NCI-H82 treated with DMSO at 0.1 percent for 48 hours (cell line): ENCODE data around the gene RERE.
A peak's percentile ranks its signal among the peaks of the same experiment; 100 is the strongest.
"Not testable (repeated sequence)": the region's sequence is repeated elsewhere in the genome, so short reads cannot be mapped to it uniquely, and the experiment has no call there.

Source experiments
- DNase-seq: peaks from one replicate; lab custom pipeline; 2025; ENCODE audit not compliant: unreplicated experiment; lab: John Stamatoyannopoulos, UW

RERE gene

DNA sequence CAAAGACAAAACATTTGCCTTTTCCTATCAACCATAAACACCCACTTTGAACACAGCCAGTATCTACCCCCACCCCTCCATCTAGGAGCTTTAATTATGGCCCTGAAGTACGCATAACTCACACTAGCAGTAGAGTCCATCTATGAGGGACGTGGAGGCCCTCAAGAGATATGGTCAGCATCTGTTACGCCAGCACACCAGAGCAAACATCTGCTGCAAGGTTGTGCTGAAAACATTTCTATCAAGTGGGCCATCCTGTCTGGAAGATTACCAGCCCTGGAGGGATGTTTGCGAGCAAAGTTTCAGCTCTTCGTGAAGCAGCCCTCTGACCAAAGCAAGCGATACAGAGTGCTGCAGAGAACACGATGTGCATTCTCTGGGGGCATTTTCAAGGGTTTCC, 424.9 kb downstream of the RERE start:
- no peak for DNase-seq

DNA sequence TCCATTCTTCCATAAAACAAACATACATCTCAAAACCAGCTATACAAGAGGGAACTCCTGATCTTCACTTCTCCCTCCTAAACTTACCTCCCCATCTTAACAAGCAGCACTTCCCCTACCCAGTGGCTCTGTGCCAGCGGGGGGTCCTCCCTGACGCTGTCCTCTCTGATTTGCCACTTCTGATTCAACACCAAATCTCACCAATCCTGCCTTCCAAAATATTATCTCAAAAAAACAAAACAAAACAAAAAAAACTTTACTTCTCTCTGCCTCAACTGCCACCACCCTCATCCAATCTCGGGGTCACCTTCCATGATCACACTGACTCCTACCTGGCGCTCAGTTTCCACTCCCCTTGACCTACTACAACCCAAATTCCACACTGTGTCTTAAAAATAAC, 426.7 kb downstream of the RERE start:
- no peak for DNase-seq

DNA sequence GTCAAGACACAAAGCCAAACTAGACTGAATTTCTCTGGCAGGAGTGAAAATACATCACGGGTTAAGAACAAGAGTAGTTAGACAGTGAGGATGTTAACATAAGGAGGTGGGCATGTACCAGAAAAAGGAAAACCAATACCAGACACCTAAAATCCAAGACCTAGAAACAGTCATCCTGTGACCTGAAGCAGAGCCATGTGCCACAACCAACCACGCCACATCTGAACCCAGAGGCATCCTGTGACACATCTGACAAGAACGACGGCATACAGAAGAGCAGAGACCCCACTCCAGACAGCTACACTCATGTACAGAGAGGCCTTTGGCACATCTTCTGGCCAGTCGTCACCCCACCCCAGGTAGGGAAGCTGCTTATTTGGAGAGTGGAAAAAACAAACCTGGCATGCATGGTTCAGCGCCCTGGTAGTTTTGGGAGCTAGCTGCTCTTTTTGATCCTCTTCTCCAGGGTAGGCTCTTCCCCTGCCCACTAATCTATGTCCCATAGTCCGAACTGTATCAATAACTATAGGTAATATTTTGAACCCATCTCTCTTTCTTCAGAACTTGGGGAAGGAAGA, 427.4 kb downstream of the RERE start:
- no peak for DNase-seq

DNA sequence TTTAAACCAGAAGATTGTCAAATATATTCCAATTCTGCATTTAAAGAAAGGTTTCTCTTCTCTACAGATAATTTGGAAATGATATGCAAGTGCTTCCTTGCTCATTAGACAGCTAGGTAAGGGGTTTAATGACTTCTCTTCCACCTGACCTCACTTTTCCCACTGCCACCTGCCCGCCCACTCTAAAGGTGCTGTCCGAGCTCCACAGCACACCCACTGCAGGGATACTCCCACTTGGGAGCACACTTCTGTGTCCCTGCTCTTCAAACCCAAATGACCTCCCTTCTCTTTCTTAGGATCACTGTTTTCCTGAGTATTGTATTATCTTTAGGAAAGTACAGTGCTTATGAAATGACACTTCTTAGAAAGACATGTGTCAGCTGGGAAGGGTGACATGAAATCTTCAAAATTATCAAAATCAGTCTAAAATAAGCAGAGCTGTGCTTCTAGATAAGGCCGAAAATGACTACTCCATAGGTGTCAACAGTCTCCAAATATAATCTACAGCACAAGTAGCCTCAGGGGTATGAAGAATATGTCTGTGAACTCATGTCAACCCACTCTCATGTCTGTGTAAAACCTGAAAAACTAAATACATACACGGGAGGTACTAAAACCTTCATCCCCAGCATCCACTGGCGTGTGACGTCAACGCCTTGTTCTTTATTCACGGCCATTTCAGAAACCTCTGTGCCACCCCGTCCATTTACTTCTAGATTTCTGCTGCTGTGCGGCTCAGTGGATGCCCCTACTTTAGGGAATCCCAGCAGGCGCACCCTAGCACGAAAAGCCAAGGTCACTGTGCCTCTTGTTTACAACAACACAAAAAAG, 428.5 kb downstream of the RERE start:
- no peak for DNase-seq

DNA sequence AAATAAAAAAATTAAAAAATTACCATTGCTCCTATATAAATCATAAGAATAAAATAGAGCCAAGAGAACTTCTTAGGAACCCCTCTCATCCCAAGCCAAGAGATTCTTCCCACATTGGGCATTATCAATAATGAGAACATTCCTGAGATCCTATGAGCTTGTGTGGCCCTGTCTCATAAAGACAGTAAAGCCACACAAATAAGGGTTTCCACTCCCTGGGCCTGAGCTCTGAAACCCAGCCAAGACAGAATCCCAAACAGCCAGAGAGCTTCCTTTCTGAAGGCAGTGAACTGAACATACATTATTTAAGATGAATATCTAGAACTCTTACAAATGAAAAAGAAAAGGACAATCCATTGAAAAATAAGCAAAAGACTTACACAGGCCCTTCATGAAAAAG, 431.2 kb downstream of the RERE start:
- DNase-seq, result no peak

DNA sequence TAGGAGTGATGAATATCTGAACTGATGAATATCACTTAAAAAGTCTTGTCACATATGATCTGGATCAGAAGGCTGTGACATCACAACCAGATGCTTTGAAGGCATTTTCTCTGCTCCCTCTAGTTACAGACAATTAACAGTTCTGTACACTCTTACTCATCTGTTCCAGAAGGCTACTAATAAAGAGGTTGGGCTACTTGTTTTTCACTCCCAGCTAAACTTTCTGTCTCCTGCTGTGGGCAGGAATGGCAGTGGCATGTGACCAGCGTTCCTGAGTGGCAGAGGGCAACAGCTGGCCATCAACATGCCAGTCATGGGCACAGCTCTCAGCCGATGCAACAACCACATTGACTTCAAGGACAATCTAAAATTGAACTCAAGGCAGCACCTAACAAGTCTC, 432.9 kb downstream of the RERE start:
- no peak for DNase-seq

DNA sequence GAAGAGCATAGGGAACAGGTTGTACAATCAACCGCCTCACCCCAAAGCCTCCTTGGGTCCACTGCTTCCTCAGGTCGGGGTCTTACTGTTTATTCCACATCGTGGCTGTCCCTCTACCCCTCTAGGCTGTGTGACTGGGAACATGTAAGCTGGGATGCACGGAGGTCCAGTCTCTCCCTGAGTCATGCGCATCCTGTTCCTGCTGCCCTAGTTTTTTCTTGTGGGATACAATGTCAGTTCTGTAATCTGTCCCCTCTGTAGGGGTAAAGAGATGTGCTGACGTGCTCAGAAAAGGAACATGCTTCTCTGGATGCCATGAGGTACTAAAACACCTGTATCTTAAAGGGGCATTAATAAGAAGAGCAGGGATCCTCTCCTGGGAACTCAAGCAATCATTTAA, 433.4 kb downstream of the RERE start:
- no peak for DNase-seq

DNA sequence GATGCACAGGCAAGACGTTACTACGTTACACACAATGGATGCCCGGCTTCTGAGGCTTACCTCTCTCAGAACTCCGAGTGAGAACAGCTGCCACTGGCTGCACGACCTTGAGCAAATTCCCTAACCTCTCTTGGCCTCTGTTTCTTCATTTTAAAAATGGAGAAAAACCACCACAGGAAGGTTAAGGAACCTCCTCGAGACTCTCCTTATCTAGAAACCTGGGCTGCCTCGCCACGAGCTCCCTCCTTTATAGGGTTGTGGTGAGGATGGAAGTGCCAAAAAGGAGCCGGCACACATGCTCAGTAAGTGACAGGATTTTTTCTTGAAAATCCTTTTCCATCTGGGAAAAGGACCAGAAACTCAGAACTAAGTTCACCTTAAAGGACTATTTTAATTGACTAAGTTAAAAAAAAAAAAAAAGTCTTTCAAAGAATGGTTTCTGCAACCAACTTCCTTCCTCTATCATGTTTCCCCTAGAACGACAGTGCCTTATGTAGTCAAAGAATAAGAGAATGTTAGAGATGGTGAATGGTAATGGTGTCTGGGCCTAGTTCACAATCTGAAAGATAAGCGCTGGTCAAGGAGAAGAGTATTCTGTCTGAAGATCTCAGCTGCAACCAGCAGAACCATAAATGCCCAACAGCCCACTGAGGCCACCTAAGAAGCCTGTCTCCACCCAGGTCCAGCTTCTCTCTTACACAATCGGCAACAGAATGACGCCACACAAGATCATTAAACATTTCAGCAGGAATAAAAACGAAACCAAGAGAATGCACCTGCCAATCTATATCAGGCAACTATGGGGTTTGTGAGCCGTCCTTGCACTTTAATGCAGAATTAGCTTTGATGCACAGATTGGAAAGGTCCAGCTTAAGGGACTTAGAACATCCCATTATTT, 434.6 kb downstream of the RERE start:
- DNase-seq, result no peak

DNA sequence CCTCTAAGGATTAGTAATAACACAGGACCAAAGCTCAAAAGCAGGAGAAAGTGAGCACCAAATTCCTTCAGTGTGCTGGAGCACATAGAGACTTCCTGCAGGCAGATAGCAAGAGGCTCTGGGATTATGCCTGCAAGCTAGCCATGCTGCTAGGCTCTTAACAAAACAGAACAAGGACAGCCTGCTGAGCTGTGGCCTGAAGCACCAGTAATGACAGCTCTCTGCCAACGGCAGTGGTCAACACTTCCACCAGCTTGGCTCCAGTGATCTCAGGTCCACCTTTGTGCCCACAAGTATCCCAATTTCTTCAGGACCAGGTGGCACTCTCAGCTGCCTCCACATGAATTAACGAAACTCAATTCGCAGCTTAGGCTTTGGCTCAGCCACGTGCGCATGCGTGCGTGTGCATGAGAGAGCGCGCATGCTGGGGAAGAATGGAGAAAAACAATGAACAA, 435.4 kb downstream of the RERE start:
- DNase-seq, result no peak

DNA sequence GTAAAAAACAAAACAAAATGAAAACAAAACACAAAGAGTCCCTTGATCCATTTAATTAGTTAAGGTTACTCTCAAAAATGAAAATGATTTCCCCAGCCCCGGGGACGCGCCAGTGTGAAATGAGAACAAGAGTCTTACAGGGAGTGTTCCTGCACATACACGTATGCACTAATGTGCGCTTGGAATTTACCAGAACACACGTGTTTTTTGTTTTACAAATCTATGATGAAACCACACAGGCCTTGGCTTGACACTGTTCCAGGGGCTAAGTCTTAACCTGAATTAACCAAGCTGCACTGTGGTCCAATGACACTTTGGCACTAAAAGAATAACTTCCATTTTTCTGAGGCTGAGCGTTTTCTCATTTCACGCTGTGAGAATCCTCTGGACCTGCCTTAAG, 435.8 kb downstream of the RERE start:
- no peak for DNase-seq

DNA sequence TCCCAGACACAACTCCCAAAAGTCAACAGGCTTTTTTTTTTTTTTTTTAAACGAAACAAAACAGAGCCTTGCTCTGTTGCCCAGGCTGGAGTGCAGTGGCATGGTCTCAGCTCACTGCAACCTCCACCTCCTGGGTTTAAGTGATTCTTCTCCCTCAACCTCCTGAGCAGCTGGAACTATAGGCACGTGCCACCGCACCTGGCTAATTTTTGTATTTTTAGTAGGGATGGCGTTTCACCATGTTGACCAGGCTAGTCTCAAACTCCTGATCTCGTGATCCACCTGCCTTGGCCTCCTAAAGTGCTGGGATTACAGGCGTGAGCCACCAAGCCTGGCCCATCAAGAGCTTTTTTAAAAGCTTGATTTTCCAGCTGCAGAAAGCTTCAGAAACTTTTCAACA, 437.1 kb downstream of the RERE start:
- not testable (repeated sequence) for DNase-seq

DNA sequence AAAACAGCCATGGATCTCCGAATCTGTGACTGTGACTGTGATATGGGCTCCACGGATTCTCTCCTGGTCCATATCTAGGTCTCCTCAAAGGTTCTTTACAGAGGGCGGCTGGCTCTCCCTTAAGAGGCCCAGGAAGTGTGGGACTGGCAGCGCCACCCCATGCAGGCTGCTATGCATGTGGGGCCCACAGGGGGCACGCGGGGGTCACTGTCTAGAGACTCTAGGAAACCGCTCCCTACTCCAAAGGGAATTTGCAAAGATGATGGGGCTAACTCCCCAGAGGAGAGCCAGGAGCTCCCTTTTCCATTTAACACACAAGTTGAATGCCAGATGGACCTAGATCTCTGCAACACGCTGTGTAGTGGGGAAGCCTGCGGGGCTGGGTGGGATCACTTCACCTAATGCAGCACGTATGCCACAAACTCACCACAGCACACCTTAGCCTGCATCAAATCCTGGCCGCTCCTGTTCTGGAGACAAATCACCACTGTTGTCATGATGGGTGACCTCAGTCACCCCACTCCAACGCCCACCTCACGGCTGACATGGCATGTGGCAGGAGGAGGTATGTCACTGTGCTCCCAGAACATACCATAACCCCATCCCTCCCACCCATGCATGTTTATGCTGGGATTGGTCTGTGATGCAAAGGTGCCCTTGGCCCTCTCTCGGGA, 437.8 kb downstream of the RERE start:
- DNase-seq, result no peak

DNA sequence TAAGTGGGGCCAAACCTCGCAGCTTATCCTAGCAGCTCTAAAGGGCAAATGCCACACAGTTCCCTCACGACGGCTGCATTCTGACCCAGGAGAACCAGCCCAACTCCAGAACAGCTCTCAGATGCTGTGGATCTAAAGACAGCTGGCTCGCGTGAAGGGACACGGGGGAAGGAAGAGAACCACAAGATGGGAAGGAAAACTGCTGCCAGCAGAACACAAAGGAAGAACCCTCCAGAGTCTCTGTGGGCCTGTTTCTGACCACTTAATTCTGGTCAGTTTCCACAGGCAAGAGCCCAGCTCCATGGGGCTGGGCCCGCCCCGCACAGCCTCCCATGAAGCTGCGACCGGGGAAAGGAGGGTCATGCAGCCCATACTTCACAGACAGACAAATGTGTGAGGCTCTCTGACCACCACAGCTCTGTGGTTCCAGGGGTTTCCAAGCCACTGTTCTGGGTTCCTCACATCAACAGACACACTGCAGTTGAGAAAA, 438.4 kb downstream of the RERE start:
- no peak for DNase-seq

DNA sequence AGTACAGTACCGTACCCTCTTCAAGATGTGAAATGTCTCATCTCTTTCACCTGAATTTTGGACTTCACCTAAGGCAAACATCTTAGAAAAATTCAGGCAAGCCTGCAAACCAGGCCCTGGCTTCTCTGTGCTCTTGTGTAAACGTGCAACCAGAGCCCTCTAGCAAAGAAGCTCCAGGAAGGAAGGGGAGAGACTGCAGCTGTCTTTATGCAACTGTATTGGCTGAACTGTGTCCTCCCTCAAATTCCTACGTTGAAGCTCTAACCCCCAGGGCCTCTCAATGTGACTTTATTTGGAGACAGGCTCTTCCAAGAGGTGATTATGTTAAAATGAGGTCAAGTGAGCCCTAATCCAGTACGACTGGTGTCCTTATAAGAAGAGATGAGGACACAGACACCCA, 439.3 kb downstream of the RERE start:
- DNase-seq, result no peak

DNA sequence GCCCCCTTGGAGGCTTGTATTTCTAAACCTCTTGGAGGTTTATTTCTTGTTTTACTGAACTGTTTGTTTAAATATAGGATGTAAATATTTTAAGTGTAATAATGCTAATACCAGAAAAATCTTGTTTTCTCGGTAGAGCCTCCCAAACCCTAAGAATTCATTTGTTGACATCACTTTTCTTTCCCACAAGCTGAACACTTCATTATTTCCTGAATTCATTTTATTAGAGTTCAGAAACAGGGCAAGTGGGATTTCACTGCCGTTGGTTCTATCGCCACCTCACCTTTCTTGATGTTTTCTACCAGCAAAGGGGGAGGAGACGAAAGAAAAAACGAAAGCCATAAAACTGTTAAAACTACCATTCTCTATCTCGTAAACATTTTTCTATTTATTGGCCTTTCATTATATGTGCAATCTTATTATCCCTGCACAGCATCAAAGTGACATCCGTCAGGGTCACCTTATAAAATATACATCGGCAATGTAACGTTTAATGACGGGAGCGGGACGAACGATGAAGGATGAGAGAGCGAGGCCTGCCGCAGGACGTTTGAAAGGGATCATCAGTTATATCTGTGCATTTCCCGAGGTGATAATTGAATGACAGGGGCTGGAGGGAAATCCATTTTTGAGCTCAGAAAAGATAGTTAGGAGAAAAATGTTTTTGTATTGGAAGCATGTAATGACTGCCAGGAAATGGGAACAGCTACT, 440.0 kb downstream of the RERE start:
- no peak for DNase-seq

DNA sequence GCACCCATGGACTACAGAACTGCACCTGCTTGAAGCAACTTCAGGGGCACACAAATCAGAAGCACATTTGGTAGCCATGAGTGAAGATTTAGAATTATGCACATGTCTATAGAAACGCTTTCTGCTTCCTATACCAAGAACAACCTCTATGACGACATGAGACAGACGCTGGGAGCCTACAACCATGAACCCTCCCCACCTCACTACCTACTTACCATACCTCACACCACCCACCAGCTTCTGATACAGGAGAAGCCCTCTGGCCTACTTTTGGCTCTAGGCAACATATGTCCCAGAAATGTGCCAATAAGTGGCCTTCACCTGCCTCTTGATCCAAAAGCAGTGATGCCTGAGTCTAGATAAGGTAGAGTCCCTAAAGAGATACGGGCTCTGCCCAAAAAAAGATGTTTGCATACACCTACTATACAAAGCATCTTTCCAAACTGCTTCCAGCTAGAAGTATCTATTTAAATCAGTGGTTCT, 441.0 kb downstream of the RERE start:
- no peak for DNase-seq

DNA sequence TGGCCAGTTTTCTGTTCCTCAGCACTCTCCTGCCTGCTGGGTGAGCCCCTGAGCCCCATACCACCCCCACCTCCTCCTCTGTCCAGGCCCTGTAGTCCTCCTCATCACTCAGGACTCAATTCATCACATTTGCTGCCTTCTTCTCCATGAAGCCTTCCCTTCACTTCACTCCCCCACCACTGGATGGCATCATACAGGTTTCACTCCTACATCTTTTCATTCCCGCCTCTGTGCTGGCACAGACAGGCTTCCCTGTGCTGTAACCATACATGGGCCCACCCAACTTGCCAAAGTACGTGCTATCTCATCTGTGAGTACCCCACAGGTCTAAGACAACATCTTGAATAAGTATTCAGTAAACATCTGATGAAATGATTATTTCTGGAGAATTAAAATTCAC, 442.6 kb downstream of the RERE start:
- peak; percentile 22 for DNase-seq

DNA sequence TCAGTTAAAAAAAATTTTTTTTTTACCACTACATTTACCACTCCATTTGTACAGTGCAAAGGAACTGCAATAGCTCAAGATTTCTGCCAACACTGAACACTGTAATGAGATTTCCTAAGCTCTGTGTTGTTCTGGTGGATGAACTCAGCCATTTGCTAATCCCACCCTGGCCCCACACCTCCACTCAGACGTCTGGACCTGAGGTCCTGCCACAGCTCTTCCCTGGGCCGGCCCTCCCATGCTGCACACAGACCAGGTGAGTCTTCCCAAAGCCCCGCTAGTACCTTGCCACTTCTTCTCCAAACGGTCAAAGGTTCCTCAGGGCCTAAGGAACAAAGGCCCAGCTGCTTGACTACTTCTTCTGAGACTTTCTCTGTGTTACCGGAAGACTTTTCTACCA, 443.1 kb downstream of the RERE start:
- DNase-seq, result peak; percentile 64

DNA sequence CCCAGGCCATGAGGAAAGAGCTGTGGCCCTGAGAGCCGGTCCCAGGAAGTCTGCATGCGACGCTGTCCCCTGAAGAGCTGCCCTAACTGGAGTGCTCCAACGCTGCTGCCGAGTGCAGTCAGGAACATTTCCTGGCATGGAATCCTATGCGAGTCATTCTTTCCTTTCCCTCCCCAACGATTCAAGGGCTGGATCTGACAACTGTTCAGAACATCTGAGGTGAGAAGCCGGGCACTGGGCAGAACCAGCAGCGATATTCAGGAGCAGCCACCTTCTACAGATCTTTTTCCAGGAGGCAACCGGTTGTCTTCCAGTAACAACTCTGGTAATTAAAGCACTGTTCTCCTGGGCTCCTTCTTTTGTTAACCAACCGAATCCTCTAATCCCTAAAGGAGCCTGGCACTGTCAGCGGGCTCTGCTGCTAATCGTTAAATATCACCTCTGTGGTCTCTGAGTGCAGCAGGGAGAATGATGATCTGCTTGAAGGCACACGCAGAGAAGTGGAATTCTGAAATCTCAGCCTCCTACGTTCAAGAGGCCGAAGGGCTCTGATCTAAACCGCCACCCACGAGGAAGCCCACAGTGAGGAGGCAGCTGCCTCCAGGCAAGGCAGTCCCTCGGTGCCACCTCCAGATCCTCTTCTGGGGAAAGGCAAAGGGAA, 443.7 kb downstream of the RERE start:
- peak; percentile 56 for DNase-seq

DNA sequence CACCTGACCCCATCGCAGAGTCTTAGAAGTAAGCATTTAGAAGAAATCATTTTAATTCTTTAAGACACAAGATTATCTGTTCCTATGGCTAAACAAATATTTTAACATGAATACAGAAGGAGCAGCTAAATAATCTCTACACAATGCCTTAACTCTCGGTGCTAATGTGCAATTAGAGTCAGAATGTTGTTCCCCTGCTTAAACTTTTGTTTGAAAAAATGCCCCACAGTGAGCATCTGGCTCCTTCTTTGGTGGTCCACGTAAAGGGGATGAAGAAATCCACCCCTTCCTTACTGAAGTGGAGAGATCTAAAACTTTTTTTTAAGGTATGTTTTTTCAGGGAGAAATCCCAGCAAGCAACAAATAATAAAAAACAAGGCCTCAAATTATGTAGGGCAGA, 444.3 kb downstream of the RERE start:
- DNase-seq, result no peak
